ENCODE data around the gene OR4D10. TPM values are rescaled to one million over a fixed set of nuclear protein-coding genes. Genes with fewer than 3 reads are reported as not detected.

The OR4D10 gene
- not detected for total RNA-seq
- total RNA-seq (2013), result not detected

GRCh38 chr11:59473015-59473414 is at the start of gene OR4D10:
Gene OR4D10 (plus strand): TSS chr11:59473315. CDS start chr11:59477430, 4,115 bp downstream.
- no peaks in the 10 kb centered on the region for H3K4me1 ChIP-seq (ENCODE audit: control insufficient read depth, insufficient read depth, low read length)

GRCh38 chr11:59423835-59424234 is 49.3 kb upstream of the OR4D10 start:
- H3K27ac ChIP-seq (ENCODE audit: low read length), result no peak overlapping the region

More at GRCh38 chr11:59473015-59473414, at the start of gene OR4D10:
- Mint-ChIP-seq H3K27me3 (ENCODE audit: low read depth in 2 of 2) (peaks cover 12 to 16% of the 10 kb centered on the region in 2 donors), H3K9me3 (no peaks in the 10 kb centered on the region), H3K4me3 (no peak within 1 kb of the TSS), H3K4me1 (no peaks in the 10 kb centered on the region), H3K36me3 (no peaks in the 10 kb centered on the region), H3K27ac (no peak within 1 kb of the TSS)
- H3K36me3 ChIP-seq (ENCODE audit: control insufficient read depth, insufficient read depth, low read length), result no peaks in the 10 kb centered on the region
- no peaks in the 10 kb centered on the region for H3K9me3 ChIP-seq (ENCODE audit: control insufficient read depth, insufficient read depth, low read length)
- no peak within 1 kb of the TSS for H3K4me3 ChIP-seq (ENCODE audit: low read length)
- ATAC-seq (no peak), DNase-seq (no peak)
- no peak for TF ChIP-seq CTCF (IDR thresholded peaks at IDR 0.05)
- H3K27ac ChIP-seq (ENCODE audit: low read length), result no peak within 1 kb of the TSS
- intact Hi-C loops (cut with micrococcal nuclease), result no loop called here
- H3K27me3 ChIP-seq (ENCODE audit: control insufficient read depth, insufficient read depth, low read length), result peaks cover 2% of the 10 kb centered on the region

GRCh38 chr11:59425131-59425530 is 48.0 kb upstream of the OR4D10 start:
- no peak overlapping the region for H3K4me3 ChIP-seq (ENCODE audit: low read length)
- no peaks in the 10 kb centered on the region for H3K4me1 ChIP-seq (ENCODE audit: control insufficient read depth, insufficient read depth, low read length)
- H3K4me3 Mint-ChIP-seq, result no peak overlapping the region
- no peaks in the 10 kb centered on the region for H3K9me3 ChIP-seq (ENCODE audit: control insufficient read depth, insufficient read depth, low read length)
- H3K36me3 ChIP-seq (ENCODE audit: control insufficient read depth, insufficient read depth, low read length), result no peaks in the 10 kb centered on the region
- peaks cover 7 to 19% of the 10 kb centered on the region in 2 donors for H3K27me3 Mint-ChIP-seq (ENCODE audit: low read depth in 2 of 2)
- no peak overlapping the region for H3K27ac ChIP-seq (ENCODE audit: low read length)
- H3K36me3 Mint-ChIP-seq, result no peaks in the 10 kb centered on the region
- ATAC-seq (no peak), DNase-seq (no peak)
- no peaks in the 10 kb centered on the region for H3K4me1 Mint-ChIP-seq
- TF ChIP-seq CTCF (IDR thresholded peaks at IDR 0.05), result no peak
- 84% methylated on average over 4 of the region's 4 CpGs for WGBS (ENCODE audit: insufficient coverage)
- no peaks in the 10 kb centered on the region for H3K27me3 ChIP-seq (ENCODE audit: control insufficient read depth, insufficient read depth, low read length)
- intact Hi-C loops (cut with micrococcal nuclease), result no loop called here
- H3K9me3 Mint-ChIP-seq, result no peaks in the 10 kb centered on the region
- no peak overlapping the region for H3K27ac Mint-ChIP-seq

More at GRCh38 chr11:59423835-59424234, 49.3 kb upstream of the OR4D10 start:
- Mint-ChIP-seq H3K36me3 (no peaks in the 10 kb centered on the region), H3K27ac (no peak overlapping the region), H3K27me3 (ENCODE audit: low read depth in 2 of 2) (peaks cover 5 to 19% of the 10 kb centered on the region in 2 donors), H3K4me3 (no peak overlapping the region), H3K9me3 (no peaks in the 10 kb centered on the region), H3K4me1 (no peaks in the 10 kb centered on the region)
- H3K9me3 ChIP-seq (ENCODE audit: control insufficient read depth, insufficient read depth, low read length), result no peaks in the 10 kb centered on the region
- no peak for TF ChIP-seq CTCF (IDR thresholded peaks at IDR 0.05)
- no peak overlapping the region for H3K4me3 ChIP-seq (ENCODE audit: low read length)
- intact Hi-C loops (cut with micrococcal nuclease), result no loop called here
- no peaks in the 10 kb centered on the region for H3K4me1 ChIP-seq (ENCODE audit: control insufficient read depth, insufficient read depth, low read length)
- 78% methylated on average over 2 of the region's 2 CpGs for WGBS (ENCODE audit: insufficient coverage)
- DNase-seq, result no peak
- no peaks in the 10 kb centered on the region for H3K36me3 ChIP-seq (ENCODE audit: control insufficient read depth, insufficient read depth, low read length)
- no peak for ATAC-seq
- no peaks in the 10 kb centered on the region for H3K27me3 ChIP-seq (ENCODE audit: control insufficient read depth, insufficient read depth, low read length)

- Histone ChIP-seq H3K27me3 (ENCODE audit: control insufficient read depth, insufficient read depth, low read length) (no peaks in the 10 kb centered on the region), H3K27ac (ENCODE audit: low read length) (no peak within 1 kb of the TSS), H3K4me3 (ENCODE audit: low read length) (no peak within 1 kb of the TSS), H3K9me3 (ENCODE audit: control insufficient read depth, insufficient read depth, low read length) (no peaks in the 10 kb centered on the region), H3K36me3 (ENCODE audit: control insufficient read depth, insufficient read depth, low read length) (no peaks in the 10 kb centered on the region), H3K4me1 (ENCODE audit: control insufficient read depth, insufficient read depth, low read length) (no peaks in the 10 kb centered on the region)
- DNase-seq, result no peak
- H3K4me1 Mint-ChIP-seq, result no peaks in the 10 kb centered on the region
- ATAC-seq, result no peak
- peaks cover 8 to 22% of the 10 kb centered on the region in 2 donors for H3K27me3 Mint-ChIP-seq (ENCODE audit: low read depth in 2 of 2)
- no peaks in the 10 kb centered on the region for H3K36me3 Mint-ChIP-seq
- intact Hi-C loops (cut with micrococcal nuclease), result no loop called here
- 100% methylated on average over 3 of the region's 5 CpGs for WGBS (ENCODE audit: insufficient coverage)
- TF ChIP-seq CTCF (IDR thresholded peaks at IDR 0.05), result no peak
- H3K9me3 Mint-ChIP-seq, result no peaks in the 10 kb centered on the region
- H3K4me3 Mint-ChIP-seq, result no peak within 1 kb of the TSS
- H3K27ac Mint-ChIP-seq, result no peak within 1 kb of the TSS
Measured at GRCh38 chr11:59426361-59427067, 46.6 kb upstream of the OR4D10 start, which contains the start of gene OR5A2. Gene OR5A2 (minus strand): TSS chr11:59426413. CDS start chr11:59422953, 3,460 bp downstream.

Measured in natural killer cell (primary cell).